HAP-1 (cell line): ENCODE measurements around the gene IRX6.

Experiments
- DNase-seq, 2 experiments: peaks; one replicate each; pipeline ENCODE4 v3.0.0-alpha.2; 2016 to 2020; ENCODE audit warnings: low spot score in 2 of 2
- H3K27me3 ChIP-seq: fragments of 250-450 bp; sonication (Bioruptor Pico); 2 replicates; pipeline ENCODE4 v1.5.1; 2020; ENCODE audit warnings: low read depth, mild to moderate bottlenecking, moderate library complexity
- H3K36me3 ChIP-seq: fragments of 250-450 bp; sonication (Bioruptor Pico); replicated peaks from 2 replicates; pipeline ENCODE4 v1.5.1; 2020; ENCODE audit warnings: mild to moderate bottlenecking
- H3K4me1 ChIP-seq: fragments of 250-450 bp; sonication (Bioruptor Pico); 2 replicates; pipeline ENCODE4 v1.5.1; 2020; ENCODE audit warnings: mild to moderate bottlenecking
- H3K4me3 ChIP-seq: fragments of 250-450 bp; sonication (Bioruptor Pico); 2 replicates; pipeline ENCODE4 v1.5.1; 2020; ENCODE audit warnings: mild to moderate bottlenecking, moderate library complexity
- H3K9me3 ChIP-seq: fragments of 250-450 bp; sonication (Bioruptor Pico); 2 replicates; pipeline ENCODE4 v1.5.1; 2020; ENCODE audit warnings: mild to moderate bottlenecking, moderate library complexity
- in situ Hi-C: fragments of 300-500 bp; cut with MboI; formaldehyde crosslinking; loops from 3 replicates; pipeline ENCODE4 v1.14.3; 2020; ENCODE audit warnings: low sequenced_read_pairs, inconsistent platforms, mixed read lengths

Gene IRX6

DNA sequence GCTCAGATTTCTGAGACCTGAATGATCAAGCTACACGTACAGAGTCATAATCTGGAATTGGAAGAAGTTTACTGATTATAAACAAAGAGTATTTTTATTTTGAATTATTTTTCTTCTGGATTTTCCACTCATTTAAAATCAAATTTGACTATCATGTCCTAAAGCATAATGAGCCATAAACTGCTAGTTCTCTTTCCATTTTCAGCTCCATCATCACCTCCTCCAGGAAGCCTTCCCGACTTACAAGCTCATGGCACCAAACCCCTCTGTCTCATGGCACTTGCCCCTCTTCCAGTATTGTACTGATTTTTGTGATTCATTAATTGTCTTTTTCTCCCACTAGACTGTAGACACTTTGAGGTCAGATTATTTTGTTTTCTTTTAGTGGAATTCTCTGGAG is 35.9 kb downstream of the IRX6 start:
- in situ Hi-C loops = no loop called here
- Histone ChIP-seq H3K9me3 (no peaks in the 10 kb centered on the region), H3K4me3 (no peak overlapping the region), H3K27me3 (no peaks in the 10 kb centered on the region), H3K4me1 (peaks cover 6% of the 10 kb centered on the region; the same call in 1 of the 2 replicates), H3K36me3 (no peaks in the 10 kb centered on the region)
- DNase-seq = no peak

DNA sequence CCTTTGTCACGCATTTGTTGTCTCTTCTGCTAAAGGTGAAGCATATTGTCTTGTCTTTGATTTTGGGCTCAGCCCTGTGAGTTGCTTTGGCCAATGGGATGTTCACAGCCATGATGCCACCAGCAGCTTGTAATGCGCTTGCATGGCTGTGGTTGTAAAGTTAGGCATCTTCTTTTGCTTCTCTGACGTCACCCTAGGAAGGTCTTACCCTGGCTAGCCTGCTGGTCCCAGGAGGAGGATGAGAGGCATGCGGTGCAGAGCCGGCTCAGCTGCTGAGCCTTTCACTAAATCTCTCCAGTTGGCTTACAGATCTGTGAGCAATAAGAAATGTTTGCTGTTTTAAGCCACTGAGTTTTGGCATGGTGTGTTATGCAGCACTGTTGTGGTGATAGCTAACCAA is 40.8 kb downstream of the IRX6 start:
- DNase-seq = no peak
- H3K27me3 ChIP-seq = no peaks in the 10 kb centered on the region
- peaks cover 8% of the 10 kb centered on the region for H3K4me1 ChIP-seq
- H3K4me3 ChIP-seq = no peak overlapping the region
- no peaks in the 10 kb centered on the region for H3K36me3 ChIP-seq
- in situ Hi-C loops = no loop called here
- no peaks in the 10 kb centered on the region for H3K9me3 ChIP-seq

DNA sequence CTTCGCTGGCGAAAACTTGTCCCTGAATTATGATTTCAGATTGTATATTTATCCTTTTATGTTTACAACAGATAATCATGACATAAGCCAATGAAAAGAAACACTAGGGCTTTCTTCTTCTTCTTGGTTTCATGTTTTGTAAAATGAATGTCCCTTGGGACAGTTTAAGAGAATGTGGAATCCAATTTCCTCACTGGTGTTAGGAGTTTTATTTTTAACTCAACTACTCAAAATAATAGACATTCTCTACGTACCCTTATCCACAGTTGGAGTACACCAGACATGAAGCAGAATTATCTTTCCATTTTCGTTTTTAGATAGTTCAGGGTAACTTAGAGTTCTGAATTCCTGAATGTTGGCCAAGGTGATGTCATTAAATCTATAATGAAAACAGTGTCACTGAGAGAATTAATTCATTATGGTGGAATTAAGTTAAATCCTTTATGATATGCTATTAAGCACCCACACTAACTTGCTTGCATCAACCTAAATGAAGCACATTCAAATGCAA is 43.4 kb downstream of the IRX6 start:
- Histone ChIP-seq H3K9me3 (no peaks in the 10 kb centered on the region), H3K36me3 (no peaks in the 10 kb centered on the region), H3K4me3 (no peak overlapping the region), H3K27me3 (no peaks in the 10 kb centered on the region), H3K4me1 (peaks cover 22% of the 10 kb centered on the region)
- DNase-seq = no peak
- in situ Hi-C loops = no loop called here

DNA sequence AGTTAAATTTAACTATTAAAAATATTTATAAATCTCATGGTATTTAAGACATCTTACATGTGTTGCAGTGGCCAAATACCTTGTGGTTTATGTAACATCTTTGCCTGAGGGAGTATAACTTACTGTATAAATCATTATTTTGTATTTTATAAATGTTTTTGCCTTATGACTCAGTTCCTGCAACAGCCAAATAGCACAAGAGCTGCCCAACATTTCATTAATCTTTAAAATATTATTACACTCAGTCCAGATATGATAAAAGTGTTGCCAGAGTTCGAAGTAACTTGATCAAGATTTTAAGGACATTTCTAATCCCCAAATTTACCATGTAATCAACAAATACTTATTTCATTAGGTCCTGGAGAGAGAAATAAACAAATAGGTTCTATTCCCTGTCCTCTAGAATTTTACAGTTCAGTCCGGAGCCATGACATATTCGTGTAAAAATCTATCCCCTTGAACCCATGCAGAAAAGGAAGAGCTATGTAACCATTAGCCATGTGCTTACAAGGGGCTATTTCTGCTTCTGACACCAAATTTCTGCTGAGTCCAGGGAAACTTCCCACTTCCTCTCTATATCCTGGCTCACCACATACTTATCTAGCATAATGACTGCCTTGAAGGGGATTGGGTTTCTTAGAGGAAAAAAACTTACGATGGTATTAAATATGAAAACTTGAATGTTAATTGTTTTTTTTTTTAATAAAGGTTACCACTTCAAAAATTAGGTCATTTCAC is 44.0 kb downstream of the IRX6 start:
- H3K4me1 ChIP-seq = peaks cover 29% of the 10 kb centered on the region
- in situ Hi-C loops = no loop called here
- no peak for DNase-seq
- H3K27me3 ChIP-seq = no peaks in the 10 kb centered on the region
- H3K36me3 ChIP-seq = no peaks in the 10 kb centered on the region
- H3K4me3 ChIP-seq = no peak overlapping the region
- no peaks in the 10 kb centered on the region for H3K9me3 ChIP-seq

DNA sequence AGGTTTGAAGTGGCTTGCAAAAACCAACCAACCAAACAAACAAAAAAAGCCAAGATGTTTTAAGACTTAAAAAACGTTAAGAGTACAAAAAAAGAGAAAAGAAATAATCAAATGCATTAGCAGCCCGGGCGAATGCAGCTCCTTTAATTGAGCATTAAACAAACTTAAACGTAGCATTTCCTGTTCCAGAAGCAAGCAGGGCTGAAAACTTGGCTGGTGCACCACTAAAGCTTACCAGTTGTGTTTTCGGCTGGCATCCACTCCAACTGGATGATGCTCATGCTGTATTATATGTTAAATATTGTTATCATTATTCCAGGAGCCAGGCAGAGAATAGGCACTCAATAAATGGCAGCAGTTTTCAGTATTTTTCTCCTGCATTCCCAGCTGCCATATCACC is 45.1 kb downstream of the IRX6 start:
- no peak for DNase-seq
- H3K27me3 ChIP-seq = no peaks in the 10 kb centered on the region
- no peaks in the 10 kb centered on the region for H3K9me3 ChIP-seq
- H3K4me1 ChIP-seq = peaks cover 32% of the 10 kb centered on the region
- no peaks in the 10 kb centered on the region for H3K36me3 ChIP-seq
- H3K4me3 ChIP-seq = no peak overlapping the region
- in situ Hi-C loops = no loop called here

DNA sequence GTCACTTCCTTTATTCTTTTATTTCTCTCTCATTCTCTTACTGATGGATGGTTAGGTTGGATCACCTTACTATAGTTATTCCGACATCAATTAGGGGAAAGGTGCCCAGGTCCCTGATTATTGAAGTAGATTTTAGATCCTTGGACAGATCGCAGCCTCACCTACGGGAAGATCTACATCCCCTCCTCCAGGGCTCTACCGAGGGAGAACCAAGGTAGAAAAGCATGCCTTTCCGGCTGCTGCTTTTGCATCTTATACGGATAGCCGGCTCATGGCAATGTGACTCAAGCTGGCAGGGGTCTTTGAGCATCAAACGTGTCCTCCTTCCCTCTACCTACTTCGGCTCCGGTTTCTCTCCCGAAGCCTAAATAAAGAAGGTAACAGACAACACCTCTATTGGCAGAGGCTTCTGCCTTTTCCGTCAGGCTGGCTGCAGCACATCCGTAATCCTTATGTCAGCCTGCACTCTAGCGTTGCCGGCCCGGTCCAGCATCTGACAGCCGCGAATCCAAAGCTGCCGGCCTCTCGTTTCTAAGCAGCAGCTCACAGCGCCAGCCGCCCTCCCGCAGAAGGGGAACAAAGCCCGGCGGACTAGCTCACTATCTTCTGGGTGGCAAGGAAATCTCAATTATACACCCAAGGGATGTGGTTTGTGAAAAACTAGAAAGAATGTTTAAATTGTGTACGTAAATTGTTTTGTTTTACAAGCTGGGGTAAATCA is 46.9 kb downstream of the IRX6 start:
- H3K9me3 ChIP-seq = no peaks in the 10 kb centered on the region
- no peaks in the 10 kb centered on the region for H3K36me3 ChIP-seq
- DNase-seq = peak; percentile 59 to 79
- no peak overlapping the region for H3K4me3 ChIP-seq
- no peaks in the 10 kb centered on the region for H3K27me3 ChIP-seq
- peaks cover 32% of the 10 kb centered on the region for H3K4me1 ChIP-seq
- in situ Hi-C loops = no loop called here

DNA sequence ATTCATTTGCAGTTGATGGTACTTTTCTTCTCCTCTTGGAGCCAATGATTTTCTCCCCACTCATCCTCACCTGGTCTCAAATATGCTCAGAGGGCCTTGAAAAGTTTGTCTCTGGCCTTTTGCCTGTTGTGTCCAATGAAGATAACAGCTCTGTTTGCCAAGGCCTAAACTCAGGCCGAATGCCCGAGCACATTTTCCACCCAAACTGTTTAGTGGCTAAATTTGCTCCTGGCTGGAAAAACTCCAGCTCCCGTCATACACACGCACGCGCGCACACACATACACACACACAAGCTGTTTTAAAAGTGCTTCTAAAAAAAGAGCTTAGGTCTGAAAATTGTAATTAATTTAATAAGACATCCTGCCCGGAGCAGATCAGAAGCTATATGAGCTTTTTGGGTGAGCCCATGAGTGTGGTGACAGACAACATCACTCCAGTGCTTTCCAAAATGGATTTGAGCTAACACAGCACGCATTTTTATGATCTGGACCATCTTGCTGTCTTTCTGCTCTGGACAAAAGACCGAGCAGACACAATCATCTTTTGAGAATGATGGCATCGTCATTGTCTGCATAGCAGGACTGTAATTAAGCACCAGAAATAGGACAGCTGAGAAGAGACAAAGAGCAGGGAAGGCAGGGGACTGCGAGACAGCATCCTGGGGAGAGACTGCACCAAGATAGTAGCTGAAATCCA is 48.9 kb downstream of the IRX6 start:
- Histone ChIP-seq H3K4me1 (peaks cover 24% of the 10 kb centered on the region), H3K4me3 (no peak overlapping the region), H3K36me3 (no peaks in the 10 kb centered on the region), H3K27me3 (no peaks in the 10 kb centered on the region), H3K9me3 (no peaks in the 10 kb centered on the region)
- in situ Hi-C loops = no loop called here
- no peak for DNase-seq

DNA sequence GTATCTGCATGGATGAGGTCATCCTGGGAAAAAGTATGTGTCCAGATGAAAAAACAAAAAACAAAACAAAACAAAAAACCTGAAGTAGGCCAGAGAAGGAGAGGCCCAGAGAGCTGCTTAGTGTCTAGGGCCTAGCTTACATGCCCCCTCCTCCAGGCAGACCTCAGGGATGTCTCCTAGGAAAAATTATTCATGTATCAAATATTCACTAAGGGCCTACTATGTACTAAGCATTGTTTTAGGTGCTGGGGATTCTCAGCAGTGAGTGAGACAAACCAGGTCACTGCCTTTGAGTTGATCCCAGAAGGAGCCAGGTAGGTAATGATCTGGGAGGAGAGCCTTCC is 49.5 kb downstream of the IRX6 start:
- no peaks in the 10 kb centered on the region for H3K9me3 ChIP-seq
- H3K4me3 ChIP-seq = no peak overlapping the region
- no peaks in the 10 kb centered on the region for H3K27me3 ChIP-seq
- no peaks in the 10 kb centered on the region for H3K36me3 ChIP-seq
- DNase-seq = no peak
- H3K4me1 ChIP-seq = peaks cover 24% of the 10 kb centered on the region
- in situ Hi-C loops = no loop called here

DNA sequence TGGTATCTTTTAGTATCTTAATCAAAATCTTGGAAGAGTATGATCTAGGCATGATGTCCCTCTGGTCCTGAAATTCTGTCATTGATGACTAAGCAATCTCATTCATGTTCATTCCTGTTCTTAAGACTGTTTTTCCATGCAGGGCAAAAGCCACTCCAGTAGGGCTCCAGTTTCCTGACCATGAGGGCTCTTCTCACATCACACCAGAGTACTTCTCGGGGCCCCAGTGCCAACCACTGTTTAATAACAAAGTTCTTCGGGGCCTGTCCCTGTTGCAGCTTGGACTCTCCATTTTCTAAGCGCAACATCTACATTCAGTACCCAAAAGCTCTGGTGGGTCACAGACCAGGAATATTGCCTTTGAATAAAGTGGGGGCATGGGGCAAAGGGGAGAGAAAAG is 52.0 kb downstream of the IRX6 start:
- Histone ChIP-seq H3K27me3 (no peaks in the 10 kb centered on the region), H3K36me3 (no peaks in the 10 kb centered on the region), H3K4me3 (no peak overlapping the region), H3K9me3 (no peaks in the 10 kb centered on the region), H3K4me1 (peaks cover 18% of the 10 kb centered on the region)
- DNase-seq = no peak
- in situ Hi-C loops = no loop called here

DNA sequence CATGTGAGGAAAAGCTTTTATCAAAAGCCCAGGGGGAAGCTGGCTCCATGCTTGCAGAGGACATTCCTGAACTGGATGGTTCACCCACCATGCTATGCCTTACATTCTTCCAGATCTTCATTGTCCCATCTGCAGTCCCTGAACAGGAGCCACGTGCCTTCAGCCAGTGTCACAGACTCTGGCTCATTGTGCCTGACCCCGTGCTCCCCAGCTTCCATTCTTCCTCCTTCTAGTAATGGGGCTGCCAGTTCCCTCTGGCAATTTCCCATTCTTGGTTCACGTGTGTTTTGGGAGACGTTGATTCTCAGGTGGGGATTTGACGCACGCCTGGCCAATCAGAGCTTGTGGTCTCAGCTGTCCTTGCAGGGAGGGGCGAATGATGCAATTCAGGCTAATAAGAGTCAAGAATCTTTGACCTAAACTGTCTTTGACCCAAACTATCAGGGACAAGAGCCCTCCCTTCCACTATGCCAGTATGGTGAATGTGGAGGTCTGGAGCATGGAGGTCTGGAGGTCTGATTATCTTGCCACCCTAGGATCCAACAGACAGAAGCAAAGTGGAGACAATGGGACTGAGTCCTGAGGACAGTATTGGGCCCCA is 52.7 kb downstream of the IRX6 start:
- no peaks in the 10 kb centered on the region for H3K36me3 ChIP-seq
- DNase-seq = no peak
- no peak overlapping the region for H3K4me3 ChIP-seq
- H3K4me1 ChIP-seq = peaks cover 15% of the 10 kb centered on the region
- no peaks in the 10 kb centered on the region for H3K9me3 ChIP-seq
- no peaks in the 10 kb centered on the region for H3K27me3 ChIP-seq
- in situ Hi-C loops = no loop called here

DNA sequence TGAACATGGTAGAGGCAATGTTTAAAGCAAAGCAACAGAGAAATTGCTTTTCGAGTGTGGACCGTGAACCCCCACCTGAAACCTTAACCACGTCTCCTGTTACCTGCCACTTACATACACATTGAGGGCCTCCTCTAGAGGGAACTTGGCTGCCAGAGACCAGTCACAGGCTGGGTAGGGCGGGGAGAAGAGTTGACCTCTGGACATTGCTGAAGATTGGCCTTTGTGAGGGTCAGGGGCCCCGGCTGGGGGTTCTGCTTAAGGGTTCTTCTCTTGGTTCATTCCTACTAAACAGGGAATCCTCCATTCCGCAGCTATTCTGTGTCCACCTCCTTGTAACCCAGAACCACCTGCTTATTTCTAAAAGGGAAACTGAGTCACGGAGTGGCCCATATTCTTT is 53.8 kb downstream of the IRX6 start:
- in situ Hi-C loops = no loop called here

DNA sequence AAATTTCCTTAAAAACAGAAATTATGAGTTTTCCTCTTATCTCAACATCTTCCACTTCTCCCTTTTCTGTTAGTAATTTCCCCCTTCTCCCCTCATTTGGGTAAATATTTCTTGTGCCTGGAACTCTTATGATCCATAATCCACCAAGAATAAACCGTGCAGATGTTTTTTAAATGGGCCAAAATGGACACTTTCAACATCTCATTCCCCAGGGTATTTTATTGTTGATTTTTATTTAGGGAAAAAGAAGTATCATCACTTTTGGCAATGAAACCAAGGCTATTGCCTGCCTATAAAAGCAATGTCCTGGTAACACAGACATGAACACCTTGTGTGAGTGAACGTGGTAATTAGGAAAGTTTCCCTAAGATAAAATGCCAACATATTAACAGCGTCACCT is 54.6 kb downstream of the IRX6 start:
- in situ Hi-C loops = no loop called here
- no peaks in the 10 kb centered on the region for H3K36me3 ChIP-seq
- H3K4me1 ChIP-seq = no peaks in the 10 kb centered on the region
- DNase-seq = no peak
- H3K27me3 ChIP-seq = no peaks in the 10 kb centered on the region
- H3K9me3 ChIP-seq = no peaks in the 10 kb centered on the region
- no peak overlapping the region for H3K4me3 ChIP-seq

More for the DNA sequence above, 53.8 kb downstream of the IRX6 start:
- no peaks in the 10 kb centered on the region for H3K9me3 ChIP-seq
- H3K36me3 ChIP-seq = no peaks in the 10 kb centered on the region
- H3K4me1 ChIP-seq = peaks cover 5% of the 10 kb centered on the region
- H3K27me3 ChIP-seq = no peaks in the 10 kb centered on the region
- no peak overlapping the region for H3K4me3 ChIP-seq
- DNase-seq = no peak

DNA sequence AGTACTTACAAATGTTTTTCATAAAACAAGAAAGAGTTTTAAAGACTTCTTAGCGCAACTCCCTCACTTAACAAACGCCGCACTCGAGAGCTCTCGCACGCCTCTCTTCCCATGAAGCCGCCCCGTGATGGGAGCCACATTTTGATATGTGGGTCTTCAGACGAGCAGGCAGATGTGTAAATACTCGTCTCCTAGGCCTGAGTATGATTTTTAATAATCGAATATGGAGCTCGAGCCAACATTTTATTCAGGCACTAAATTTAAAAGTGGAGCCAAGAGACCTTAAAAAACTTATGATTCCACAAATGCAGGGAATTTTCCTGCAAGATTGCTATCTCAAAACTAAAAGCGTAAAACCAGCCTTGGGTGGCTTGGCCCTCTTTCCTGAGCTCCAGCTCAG is 55.4 kb downstream of the IRX6 start:
- Histone ChIP-seq H3K27me3 (no peaks in the 10 kb centered on the region), H3K4me1 (peaks cover 2% of the 10 kb centered on the region), H3K4me3 (no peak overlapping the region), H3K36me3 (no peaks in the 10 kb centered on the region), H3K9me3 (no peaks in the 10 kb centered on the region)
- in situ Hi-C loops = no loop called here
- DNase-seq = no peak
